Astrocyte of the cerebellum (primary cell): ENCODE data around the gene PLD1.

Source experiments
- DNase-seq: peaks from one replicate; pipeline ENCODE4 v3.0.0-alpha.2; 2011; ENCODE audit warnings: low read depth
- H3K4me3 ChIP-seq: 2 replicates; pipeline ENCODE4 v1.5.1; 2011; ENCODE audit warnings: mild to moderate bottlenecking, low read depth, low read length, moderate library complexity
- in situ Hi-C: cut with HindIII; loops from 2 replicates; pipeline ENCODE4 v1.10.0; 2017; ENCODE audit warnings: low sequenced_read_pairs
- TF ChIP-seq, protein P1 (sequence below): IDR thresholded peaks from 2 replicates; pipeline ENCODE4 v1.5.1; 2012; ENCODE audit warnings: low read length, low read depth, moderate library complexity, mild to moderate bottlenecking; ENCODE audit errors: missing control alignments

Gene PLD1

DNA sequence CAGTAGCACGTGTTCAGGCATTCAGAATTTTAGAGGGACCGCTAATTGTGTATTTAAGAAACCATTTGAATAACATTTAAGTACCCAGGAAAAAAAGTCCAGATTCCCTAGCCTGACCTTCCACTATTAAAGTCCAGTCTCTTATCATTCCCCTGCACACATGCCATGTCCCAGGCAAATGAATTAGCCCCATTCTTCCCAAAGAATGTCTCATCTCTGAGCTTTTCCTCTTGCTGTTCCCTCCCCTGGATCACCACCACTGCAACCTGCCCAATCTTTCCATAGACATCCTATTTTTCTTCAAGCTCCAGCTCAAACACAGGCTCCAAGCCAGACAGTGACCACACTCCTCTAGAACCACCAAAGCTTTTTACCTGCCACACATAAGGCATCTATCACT is 25.9 kb downstream of the PLD1 start:
- no peak overlapping the region for H3K4me3 ChIP-seq
- TF ChIP-seq, protein P1, sequence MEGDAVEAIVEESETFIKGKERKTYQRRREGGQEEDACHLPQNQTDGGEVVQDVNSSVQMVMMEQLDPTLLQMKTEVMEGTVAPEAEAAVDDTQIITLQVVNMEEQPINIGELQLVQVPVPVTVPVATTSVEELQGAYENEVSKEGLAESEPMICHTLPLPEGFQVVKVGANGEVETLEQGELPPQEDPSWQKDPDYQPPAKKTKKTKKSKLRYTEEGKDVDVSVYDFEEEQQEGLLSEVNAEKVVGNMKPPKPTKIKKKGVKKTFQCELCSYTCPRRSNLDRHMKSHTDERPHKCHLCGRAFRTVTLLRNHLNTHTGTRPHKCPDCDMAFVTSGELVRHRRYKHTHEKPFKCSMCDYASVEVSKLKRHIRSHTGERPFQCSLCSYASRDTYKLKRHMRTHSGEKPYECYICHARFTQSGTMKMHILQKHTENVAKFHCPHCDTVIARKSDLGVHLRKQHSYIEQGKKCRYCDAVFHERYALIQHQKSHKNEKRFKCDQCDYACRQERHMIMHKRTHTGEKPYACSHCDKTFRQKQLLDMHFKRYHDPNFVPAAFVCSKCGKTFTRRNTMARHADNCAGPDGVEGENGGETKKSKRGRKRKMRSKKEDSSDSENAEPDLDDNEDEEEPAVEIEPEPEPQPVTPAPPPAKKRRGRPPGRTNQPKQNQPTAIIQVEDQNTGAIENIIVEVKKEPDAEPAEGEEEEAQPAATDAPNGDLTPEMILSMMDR: no peak
- no peak for DNase-seq
- in situ Hi-C loops: loop anchor here (10.0 kb wide), 1 partner anchor 130 kb away; no protein-coding TSS in a partner anchor

DNA sequence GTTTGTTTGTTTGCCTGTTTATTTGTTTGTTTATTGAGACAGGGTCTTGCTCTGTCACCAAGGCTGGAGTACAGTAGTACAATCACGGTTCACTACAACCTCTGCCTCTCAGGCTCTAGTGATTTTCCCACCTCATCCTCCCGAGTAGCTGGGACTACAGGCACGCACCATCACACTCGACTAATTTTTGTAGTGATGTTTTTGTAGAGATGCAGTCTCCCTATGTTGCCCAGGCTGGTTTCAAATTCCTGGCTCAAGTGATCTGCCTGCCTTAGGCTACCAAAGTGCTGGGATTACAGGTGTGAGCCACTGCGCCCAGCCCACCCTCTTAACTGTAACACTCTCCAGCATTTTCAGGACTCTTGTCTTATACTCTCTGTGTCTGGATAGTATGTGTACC is 26.7 kb downstream of the PLD1 start:
- H3K4me3 ChIP-seq: no peak overlapping the region
- no peak for DNase-seq
- in situ Hi-C loops: loop anchor here (10.0 kb wide), 1 partner anchor 129 kb away; no protein-coding TSS in a partner anchor
- TF ChIP-seq, protein P1: no peak

GRCh38 chr3:171783086-171783485 is 27.2 kb downstream of the PLD1 start:
- DNase-seq: peak; percentile 31
- in situ Hi-C loops: loop anchor here (10.0 kb wide), 1 partner anchor 128 kb away; no protein-coding TSS in a partner anchor
- H3K4me3 ChIP-seq: no peak overlapping the region
- TF ChIP-seq, protein P1: no peak

- in situ Hi-C loops: loop anchor here (10.0 kb wide), 1 partner anchor 128 kb away; no protein-coding TSS in a partner anchor
- DNase-seq: no peak
- TF ChIP-seq, protein P1: no peak
- H3K4me3 ChIP-seq: no peak overlapping the region
Observed at GRCh38 chr3:171782617-171783016, 27.7 kb downstream of the PLD1 start.

DNA sequence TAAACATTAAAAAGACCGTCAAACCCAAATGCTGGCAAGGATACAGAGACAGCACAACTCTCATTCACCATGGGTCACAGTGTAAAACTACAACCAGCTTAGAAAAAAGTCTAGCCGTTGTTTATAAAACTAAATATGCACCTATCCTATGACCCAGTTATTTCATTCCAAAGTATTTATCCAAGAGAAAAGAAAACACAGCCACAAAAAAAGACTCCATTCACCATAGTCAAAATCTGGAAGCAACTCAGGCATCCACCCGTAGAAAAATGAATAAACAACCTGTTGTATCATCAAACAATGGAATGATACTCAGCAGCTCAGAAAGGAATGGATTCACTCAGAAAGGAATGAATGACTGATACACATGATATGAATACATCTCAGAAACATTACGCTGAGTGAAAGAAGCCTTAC is 28.6 kb downstream of the PLD1 start:
- H3K4me3 ChIP-seq: no peak overlapping the region
- TF ChIP-seq, protein P1: no peak
- in situ Hi-C loops: loop anchor here (10.0 kb wide), 1 partner anchor 127 kb away; no protein-coding TSS in a partner anchor
- peak; percentile 16 for DNase-seq

DNA sequence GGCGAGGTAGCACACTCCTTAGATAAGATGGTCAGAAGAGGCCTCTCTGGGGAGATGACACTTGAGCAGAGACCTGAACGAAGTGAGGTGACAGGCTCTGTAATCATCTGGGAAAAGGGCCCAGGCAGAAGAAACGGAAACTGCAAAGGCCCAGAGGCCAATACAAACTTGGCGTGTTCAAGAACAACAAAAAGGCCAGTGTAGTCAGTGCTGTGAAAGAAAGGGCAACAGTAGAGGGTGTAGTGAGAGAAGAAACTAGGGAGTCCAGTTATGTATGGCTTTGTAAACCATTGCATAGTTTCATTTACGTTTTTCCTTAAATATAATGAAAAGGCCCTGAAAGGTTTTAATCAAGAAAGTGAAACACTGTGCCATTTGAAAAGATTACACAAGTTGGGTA is 31.8 kb downstream of the PLD1 start:
- H3K4me3 ChIP-seq: no peak overlapping the region
- DNase-seq: no peak
- TF ChIP-seq, protein P1: no peak
- in situ Hi-C loops: no loop called here

- no peak for DNase-seq
- in situ Hi-C loops: no loop called here
- H3K4me3 ChIP-seq: no peak overlapping the region
- TF ChIP-seq, protein P1: no peak
Observed at GRCh38 chr3:171777596-171777995, 32.7 kb downstream of the PLD1 start.
